T-helper 9 cell (primary cell): ENCODE results near the gene DTD1.

Experiments
- DNase-seq: peaks from one replicate; pipeline ENCODE4 v3.0.0-alpha.2; 2020

Gene DTD1

GRCh38 chr20:18663932-18664331 lies 76.1 kb downstream of the DTD1 start:
- no peak for DNase-seq

- DNase-seq, result no peak
Observed at GRCh38 chr20:18665135-18665534, 77.3 kb downstream of the DTD1 start.

- no peak for DNase-seq
Observed at GRCh38 chr20:18666803-18667415, 79.1 kb downstream of the DTD1 start.

- no peak for DNase-seq
Observed at GRCh38 chr20:18669241-18670019, 81.6 kb downstream of the DTD1 start.

- DNase-seq, result no peak
Observed at GRCh38 chr20:18671203-18671710, 83.4 kb downstream of the DTD1 start.

- DNase-seq, result no peak
Observed at GRCh38 chr20:18672834-18673233, 85.0 kb downstream of the DTD1 start.

GRCh38 chr20:18676396-18676795 lies 88.5 kb downstream of the DTD1 start:
- DNase-seq, result no peak

- no peak for DNase-seq
Observed at GRCh38 chr20:18677126-18677525, 89.3 kb downstream of the DTD1 start.

- no peak for DNase-seq
Observed at GRCh38 chr20:18678549-18679419, 90.9 kb downstream of the DTD1 start.

- DNase-seq, result no peak
Observed at GRCh38 chr20:18683839-18684238, 96.0 kb downstream of the DTD1 start.

GRCh38 chr20:18684775-18685174 lies 96.9 kb downstream of the DTD1 start:
- no peak for DNase-seq

- no peak for DNase-seq
Observed at GRCh38 chr20:18685406-18685805, 97.6 kb downstream of the DTD1 start.

- no peak for DNase-seq
Observed at GRCh38 chr20:18686696-18687095, 98.8 kb downstream of the DTD1 start.

- DNase-seq, result no peak
Observed at GRCh38 chr20:18688676-18689075, 100.8 kb downstream of the DTD1 start.

- DNase-seq, result no peak
Observed at GRCh38 chr20:18689557-18689956, 101.7 kb downstream of the DTD1 start.

- DNase-seq, result no peak
Observed at GRCh38 chr20:18692447-18692846, 104.6 kb downstream of the DTD1 start.

- DNase-seq, result no peak
Observed at GRCh38 chr20:18694071-18694470, 106.2 kb downstream of the DTD1 start.

GRCh38 chr20:18695175-18695574 lies 107.3 kb downstream of the DTD1 start:
- no peak for DNase-seq

- no peak for DNase-seq
Observed at GRCh38 chr20:18698735-18699380, 111.0 kb downstream of the DTD1 start.

GRCh38 chr20:18701969-18702368 lies 114.1 kb downstream of the DTD1 start:
- no peak for DNase-seq

- DNase-seq, result no peak
Observed at GRCh38 chr20:18702736-18703135, 114.9 kb downstream of the DTD1 start.

GRCh38 chr20:18705490-18705889 lies 117.6 kb downstream of the DTD1 start:
- DNase-seq, result no peak

GRCh38 chr20:18705910-18706309 lies 118.1 kb downstream of the DTD1 start:
- DNase-seq, result no peak
